ENCODE data around the gene ADGRA1. TPM values are rescaled to one million over a fixed set of nuclear protein-coding genes. Genes with fewer than 3 reads are reported as not detected.

Gene ADGRA1
- total and polyA plus RNA-seq, 2 experiments from 2014 or later = 0.23 to 0.52 TPM

DNA sequence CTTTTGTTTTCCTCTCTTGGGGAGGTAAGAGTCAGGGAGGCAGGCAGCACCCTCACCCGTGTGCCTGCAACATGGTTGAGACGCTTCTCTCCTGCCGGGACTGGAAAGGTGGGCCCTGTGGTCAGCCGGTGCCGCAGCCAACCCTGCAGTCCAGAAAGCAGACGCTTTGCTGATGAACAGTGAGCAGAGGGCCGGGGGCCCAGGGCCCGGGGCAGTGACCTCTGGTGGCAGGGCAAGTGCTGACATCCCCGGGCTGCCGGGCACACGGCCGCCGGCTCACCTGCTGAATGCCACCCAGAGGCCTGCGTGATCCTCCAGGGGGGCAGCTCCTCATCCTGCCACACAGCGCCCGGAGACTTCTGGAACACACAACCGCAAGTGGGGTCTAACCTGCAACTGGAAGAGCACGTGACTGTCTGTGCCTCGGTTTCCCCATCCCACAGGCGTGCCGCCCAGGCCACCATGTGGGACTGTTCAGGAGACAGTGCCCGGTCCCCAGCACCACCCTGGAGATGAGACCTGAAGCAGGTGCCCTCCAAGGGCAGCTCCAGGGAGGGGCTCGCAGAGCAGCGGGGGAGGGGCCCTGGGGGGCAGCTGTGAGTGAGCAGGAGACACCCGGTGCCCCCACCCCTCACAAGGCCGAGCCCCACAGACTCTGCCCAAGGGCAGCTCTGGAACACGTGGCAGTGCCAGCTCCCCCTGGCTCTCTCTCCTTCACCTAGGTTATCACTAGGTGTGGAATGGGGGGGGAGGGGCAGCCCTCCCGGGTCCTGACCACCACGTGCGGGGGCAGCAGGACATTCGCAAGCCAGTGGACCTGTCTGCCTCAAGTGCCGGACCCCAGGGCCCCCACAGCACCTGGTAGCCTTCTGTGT lies 2.2 kb upstream of the ADGRA1 start:
- ATAC-seq (no peak), DNase-seq (ENCODE audit: low spot score) (no peak)
- Histone ChIP-seq H2AFZ (no peak overlapping the region), H3K9me2 (ENCODE audit: insufficient read depth) (no peaks in the 10 kb centered on the region), H3F3A (replicated peaks; ENCODE audit: low read depth) (0 out of 2 replicates have a peak, but pooled peaks cover 4% of the 10 kb centered on the region), H3K27me3 (ENCODE audit: insufficient read depth) (peaks cover 36% of the 10 kb centered on the region), H3K4me3 (no peak overlapping the region), H3K4me2 (no peak overlapping the region), H3K79me2 (replicated peaks; ENCODE audit: insufficient read depth) (no peaks in the 10 kb centered on the region), H3K36me3 (ENCODE audit: insufficient read depth) (no peaks in the 10 kb centered on the region), H3K27ac (ENCODE audit: low read depth) (no peak overlapping the region), H3K4me1 (ENCODE audit: insufficient read depth) (no peaks in the 10 kb centered on the region), H4K20me1 (replicated peaks; ENCODE audit: insufficient read depth) (no peaks in the 10 kb centered on the region)
- Mint-ChIP-seq H3K9me3 (no peaks in the 10 kb centered on the region; the same call in 2 of the 3 replicates), H3K27ac (no peak overlapping the region), H3K4me3 (no peak overlapping the region), H3K4me1 (peaks cover 2% of the 10 kb centered on the region; the same call in 2 of the 3 replicates), H3K27me3 (ENCODE audit: insufficient read depth, low read depth, poor library complexity) (peaks cover 37% of the 10 kb centered on the region), H3K36me3 (ENCODE audit: low read depth) (no peaks in the 10 kb centered on the region; the same call in 2 of the 3 replicates)
- no peak for TF ChIP-seq STAT1 (IDR thresholded peaks at IDR 0.05; ENCODE audit: unreplicated experiment)
- no peak for TF ChIP-seq EZH2 (IDR thresholded peaks at IDR 0.05; ENCODE audit: low read depth, unreplicated experiment)
- TF ChIP-seq, protein P1, sequence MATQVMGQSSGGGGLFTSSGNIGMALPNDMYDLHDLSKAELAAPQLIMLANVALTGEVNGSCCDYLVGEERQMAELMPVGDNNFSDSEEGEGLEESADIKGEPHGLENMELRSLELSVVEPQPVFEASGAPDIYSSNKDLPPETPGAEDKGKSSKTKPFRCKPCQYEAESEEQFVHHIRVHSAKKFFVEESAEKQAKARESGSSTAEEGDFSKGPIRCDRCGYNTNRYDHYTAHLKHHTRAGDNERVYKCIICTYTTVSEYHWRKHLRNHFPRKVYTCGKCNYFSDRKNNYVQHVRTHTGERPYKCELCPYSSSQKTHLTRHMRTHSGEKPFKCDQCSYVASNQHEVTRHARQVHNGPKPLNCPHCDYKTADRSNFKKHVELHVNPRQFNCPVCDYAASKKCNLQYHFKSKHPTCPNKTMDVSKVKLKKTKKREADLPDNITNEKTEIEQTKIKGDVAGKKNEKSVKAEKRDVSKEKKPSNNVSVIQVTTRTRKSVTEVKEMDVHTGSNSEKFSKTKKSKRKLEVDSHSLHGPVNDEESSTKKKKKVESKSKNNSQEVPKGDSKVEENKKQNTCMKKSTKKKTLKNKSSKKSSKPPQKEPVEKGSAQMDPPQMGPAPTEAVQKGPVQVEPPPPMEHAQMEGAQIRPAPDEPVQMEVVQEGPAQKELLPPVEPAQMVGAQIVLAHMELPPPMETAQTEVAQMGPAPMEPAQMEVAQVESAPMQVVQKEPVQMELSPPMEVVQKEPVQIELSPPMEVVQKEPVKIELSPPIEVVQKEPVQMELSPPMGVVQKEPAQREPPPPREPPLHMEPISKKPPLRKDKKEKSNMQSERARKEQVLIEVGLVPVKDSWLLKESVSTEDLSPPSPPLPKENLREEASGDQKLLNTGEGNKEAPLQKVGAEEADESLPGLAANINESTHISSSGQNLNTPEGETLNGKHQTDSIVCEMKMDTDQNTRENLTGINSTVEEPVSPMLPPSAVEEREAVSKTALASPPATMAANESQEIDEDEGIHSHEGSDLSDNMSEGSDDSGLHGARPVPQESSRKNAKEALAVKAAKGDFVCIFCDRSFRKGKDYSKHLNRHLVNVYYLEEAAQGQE (IDR thresholded peaks at IDR 0.05; ENCODE audit: unreplicated experiment) = no peak
- TF ChIP-seq EZH2phosphoT487 (IDR thresholded peaks at IDR 0.05; ENCODE audit: unreplicated experiment) = no peak
- no peak for TF ChIP-seq ZNF462 (CRISPR knock-in tag; IDR thresholded peaks at IDR 0.05)
- no peak for TF ChIP-seq ZNF114 (CRISPR knock-in tag; IDR thresholded peaks at IDR 0.05)
- peak in 1 of 2 experiments; percentile 35; a peak in 3 of 4 replicates for TF ChIP-seq CTCF (conservative IDR thresholded peaks at IDR 0.05; ENCODE audit: low read depth in 2 of 2)
- TF ChIP-seq NANOG (IDR thresholded peaks at IDR 0.05; ENCODE audit: borderline replicate concordance) = no peak
- TF ChIP-seq JUNB (IDR thresholded peaks at IDR 0.05; ENCODE audit: unreplicated experiment) = no peak
